HL-60/S4 treated with retinoic acid at 250 ng/mL for 4 days and 3 days (cell line): Measurements from ENCODE around the gene TMUB1.
"Not testable (repeated sequence)": the region's sequence is repeated elsewhere in the genome, so short reads cannot be mapped to it uniquely, and the experiment has no call there.

Experiments used
- in situ Hi-C: fragments of 300-500 bp; cut with MboI; formaldehyde crosslinking; loops from 2 replicates; pipeline ENCODE4 v1.7.0; 2022; ENCODE audit warnings: low sequenced_read_pairs

The TMUB1 gene

GRCh38 chr7:151057506-151057988 lies 25.7 kb downstream of the TMUB1 start, which contains the start of gene CDK5:
Gene CDK5 (minus strand): TSS chr7:151057897. CDS start chr7:151057848, 49 bp downstream.
- in situ Hi-C loops: no loop called here

GRCh38 chr7:151056666-151057505 lies 26.4 kb downstream of the TMUB1 start:
- in situ Hi-C loops: no loop called here

DNA sequence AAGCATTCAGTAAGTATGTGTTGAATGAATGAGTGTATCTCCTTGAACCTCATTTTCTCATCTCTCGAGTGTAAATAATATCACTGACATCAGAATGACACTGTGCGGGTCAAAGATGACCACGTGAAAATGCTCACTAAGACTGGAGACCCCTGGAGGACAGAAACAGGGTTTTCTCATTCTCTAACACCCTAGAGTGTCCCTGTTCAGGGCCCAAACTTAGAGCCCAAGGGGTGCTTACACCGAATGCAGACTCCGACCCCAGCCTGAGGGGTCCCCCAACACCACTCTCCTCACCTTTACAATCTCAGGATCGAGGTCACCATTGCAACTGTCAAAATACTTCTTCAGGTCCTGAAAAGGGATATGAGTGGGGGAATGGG lies 27.0 kb downstream of the TMUB1 start:
- in situ Hi-C loops: no loop called here

GRCh38 chr7:151053751-151054150 lies 29.5 kb downstream of the TMUB1 start:
- in situ Hi-C loops: no loop called here

DNA sequence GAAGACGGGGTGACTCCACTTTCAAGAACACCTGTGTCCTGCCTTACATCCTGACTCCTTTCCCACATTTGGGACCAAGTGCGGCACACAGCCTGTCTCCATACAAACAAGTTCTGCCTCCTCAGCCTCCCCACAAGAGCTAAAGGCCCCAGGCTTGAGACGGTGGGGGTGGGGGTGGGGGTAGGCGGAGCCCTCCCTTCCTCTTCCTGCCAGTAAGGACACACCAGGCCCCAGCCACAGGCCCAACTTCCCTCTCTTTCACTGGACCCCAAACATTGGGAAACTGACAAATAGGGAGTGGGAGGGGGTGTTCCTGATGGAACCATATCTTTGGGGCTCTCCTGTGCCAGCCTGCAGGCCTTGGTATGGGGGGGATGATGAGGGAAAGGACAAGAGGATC lies 30.2 kb downstream of the TMUB1 start:
- in situ Hi-C loops: no loop called here

- in situ Hi-C loops: no loop called here
Measured at GRCh38 chr7:151051108-151051507, 32.2 kb downstream of the TMUB1 start.

GRCh38 chr7:151048911-151049463 lies 34.3 kb downstream of the TMUB1 start:
- in situ Hi-C loops: no loop called here

GRCh38 chr7:151047976-151048815 lies 35.1 kb downstream of the TMUB1 start, which contains the start of gene ASIC3:
Gene ASIC3 (plus strand): TSS chr7:151048531. CDS start chr7:151048886, 355 bp downstream.
- in situ Hi-C loops: no loop called here

- in situ Hi-C loops: no loop called here
Measured at GRCh38 chr7:151046603-151047573, 36.4 kb downstream of the TMUB1 start.

GRCh38 chr7:151045967-151046366 lies 37.3 kb downstream of the TMUB1 start:
- in situ Hi-C loops: no loop called here

- in situ Hi-C loops: no loop called here
Measured at GRCh38 chr7:151045262-151045661, 38.0 kb downstream of the TMUB1 start.

DNA sequence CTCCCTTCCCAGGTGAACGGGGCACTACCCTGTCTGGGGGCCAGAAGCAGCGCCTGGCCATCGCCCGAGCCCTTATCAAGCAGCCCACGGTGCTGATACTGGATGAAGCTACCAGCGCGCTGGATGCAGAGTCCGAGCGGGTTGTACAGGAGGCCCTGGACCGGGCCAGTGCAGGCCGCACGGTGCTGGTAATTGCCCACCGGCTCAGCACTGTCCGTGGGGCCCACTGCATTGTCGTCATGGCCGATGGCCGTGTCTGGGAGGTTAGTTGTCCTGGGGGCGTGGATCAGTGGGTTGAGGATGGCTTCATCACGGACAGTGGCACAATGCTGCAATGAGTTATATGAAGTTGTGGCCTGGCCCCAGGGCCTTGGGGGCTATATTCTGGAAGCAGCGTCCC lies 39.3 kb downstream of the TMUB1 start:
- in situ Hi-C loops: no loop called here

DNA sequence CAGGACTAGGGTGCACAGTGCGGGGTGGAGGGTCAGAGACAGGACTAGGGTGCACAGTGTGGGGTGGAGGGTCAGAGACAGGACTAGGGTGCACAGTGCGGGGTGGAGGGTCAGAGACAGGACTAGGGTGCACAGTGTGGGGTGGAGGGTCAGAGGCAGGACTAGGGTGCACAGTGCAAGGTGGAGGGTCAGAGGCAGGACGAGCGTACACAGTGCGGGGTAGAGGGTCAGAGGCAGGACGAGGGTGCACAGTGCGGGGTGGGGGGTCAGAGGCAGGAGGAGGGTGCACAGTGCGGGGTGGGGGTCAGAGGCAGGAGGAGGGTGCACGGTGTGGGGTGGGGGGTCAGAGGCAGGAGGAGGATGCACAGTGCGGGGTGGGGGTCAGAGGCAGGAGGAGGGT lies 39.8 kb downstream of the TMUB1 start:
- in situ Hi-C loops: not testable (repeated sequence)

DNA sequence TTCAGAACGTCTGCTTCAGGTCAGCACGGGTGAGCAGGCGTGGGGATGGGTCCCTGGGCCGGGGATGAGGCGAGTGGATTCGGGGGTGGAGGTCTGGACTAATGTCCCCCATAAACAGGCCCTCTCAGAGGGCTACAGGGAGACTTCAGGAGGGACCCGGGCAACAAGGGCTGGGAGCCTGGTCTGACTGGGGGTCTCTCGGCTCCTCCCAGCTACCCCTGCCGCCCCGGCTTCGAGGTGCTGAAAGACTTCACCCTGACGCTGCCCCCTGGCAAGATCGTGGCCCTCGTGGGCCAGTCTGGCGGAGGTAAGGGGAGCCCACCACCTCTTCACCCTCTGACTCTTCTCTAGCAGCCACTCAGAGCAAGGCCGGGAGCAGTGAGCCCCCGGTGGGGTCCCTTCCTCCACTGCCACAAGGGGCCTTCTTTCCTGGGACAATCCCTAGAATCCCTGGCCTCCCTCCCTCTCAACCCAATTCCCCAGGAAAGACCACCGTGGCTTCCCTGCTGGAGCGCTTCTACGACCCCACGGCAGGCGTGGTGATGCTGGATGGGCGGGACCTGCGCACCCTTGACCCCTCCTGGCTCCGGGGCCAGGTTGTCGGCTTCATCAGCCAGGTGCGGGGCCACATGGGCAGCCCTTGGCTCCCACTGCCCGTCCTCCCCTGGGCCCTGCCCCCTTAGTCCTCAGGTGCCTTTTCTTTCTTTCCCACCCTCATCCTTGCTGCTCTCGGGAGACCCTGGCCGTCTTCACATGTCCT lies 42.5 kb downstream of the TMUB1 start:
- in situ Hi-C loops: no loop called here

- in situ Hi-C loops: no loop called here
Measured at GRCh38 chr7:151039850-151040548, 43.3 kb downstream of the TMUB1 start.

DNA sequence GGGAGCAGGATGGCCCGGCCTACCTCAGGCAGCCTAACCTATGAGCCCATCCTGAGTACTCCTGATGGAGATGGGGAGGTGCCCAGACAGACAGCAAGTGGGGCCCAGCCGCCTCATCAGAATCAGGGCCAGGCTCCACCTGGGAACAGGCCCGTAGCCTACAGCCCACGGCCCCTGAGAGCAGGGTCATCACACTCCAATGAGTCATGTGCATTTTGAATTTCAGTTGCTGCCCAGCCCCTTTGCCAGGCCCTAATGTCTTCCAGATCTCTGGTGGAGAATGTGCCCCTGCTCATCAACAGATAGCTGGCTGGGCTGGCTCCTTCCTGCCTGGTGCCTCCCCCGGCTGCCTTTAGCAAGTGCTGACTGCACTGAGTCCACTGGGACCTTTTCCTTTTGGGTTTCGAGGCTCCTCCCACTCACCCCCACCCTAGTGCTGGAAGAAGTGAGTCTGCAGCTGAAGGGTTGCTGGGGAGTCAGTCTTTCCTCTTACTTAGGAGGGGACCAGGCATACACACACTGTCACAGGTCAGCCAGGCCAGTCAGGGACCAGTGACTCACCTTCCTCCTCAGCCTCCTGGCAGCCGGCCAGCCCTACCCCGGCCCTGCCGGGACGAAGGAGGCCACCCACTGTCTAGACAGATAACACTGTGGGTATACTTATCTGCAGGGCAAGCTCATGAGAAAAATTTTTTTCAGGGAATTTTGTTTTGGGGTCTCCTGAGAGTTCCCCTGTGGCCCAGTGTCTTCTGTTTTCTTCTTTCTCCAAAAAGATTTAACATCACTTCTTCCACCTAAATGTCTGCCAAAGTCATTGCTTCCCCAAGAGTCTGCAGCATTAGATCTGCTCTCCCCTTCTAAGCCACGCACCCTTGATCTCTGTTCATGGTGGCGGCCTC lies 44.1 kb downstream of the TMUB1 start:
- in situ Hi-C loops: no loop called here

DNA sequence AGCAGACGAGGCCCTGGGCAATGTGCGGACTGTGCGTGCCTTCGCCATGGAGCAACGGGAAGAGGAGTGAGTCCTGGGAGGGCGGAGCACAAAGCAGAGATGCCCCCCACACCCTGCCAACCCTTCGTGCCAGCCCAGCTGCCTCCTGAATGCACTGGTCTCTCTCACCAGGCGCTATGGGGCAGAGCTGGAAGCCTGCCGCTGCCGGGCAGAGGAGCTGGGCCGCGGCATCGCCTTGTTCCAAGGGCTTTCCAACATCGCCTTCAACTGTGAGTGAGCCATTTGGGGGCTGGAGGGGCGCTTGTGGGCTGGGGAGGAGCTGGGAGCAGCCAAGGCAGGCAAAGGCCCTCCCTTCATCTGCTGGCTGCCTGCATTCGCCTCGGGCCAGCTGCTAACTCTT lies 47.4 kb downstream of the TMUB1 start:
- in situ Hi-C loops: no loop called here
